ENCODE data around the gene C1orf35. TPM values are rescaled to one million over a fixed set of nuclear protein-coding genes. Genes with fewer than 3 reads are reported as not detected.

Gene C1orf35
- total and polyA plus RNA-seq, 7 experiments from 2014 or later, result 16.8 to 33.0 (median 27.8) TPM

DNA sequence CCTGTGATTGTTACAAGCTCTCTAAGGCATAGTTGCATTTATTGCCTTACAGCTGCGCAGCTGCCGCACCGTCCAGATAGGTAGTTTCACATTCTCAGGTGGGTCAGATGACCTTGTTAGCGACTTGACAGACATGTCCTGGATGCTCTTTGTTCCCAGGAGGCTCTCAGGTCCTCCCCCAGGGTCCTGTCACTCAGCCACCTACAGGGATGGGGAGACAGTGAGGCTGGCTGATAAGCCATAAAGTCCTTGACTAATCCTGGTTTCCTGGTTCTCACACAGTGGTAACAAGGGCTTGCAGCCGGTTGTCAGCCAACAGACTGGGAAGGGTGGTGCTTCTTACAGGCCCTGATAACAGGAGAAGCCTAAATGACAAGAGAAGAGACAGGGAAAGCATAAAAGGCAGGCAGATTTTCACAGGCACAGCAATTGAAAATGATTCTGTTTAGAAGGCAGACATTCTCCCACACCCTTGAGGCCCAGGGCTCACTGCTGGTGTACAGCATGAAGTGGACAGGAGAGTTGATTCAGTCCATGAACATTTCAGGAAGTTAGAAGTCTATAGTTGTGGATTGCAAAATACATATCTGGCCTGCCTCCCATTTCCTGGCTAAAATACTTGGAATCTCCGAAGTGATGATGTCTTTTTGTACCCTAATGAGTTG, 17.7 kb downstream of the C1orf35 start:
- DNase-seq (no peak), ATAC-seq (no peak)
- H3K9me3 Mint-ChIP-seq, result no peaks in the 10 kb centered on the region
- H3K27ac Mint-ChIP-seq, result peak overlapping the region; percentile 40 to 97 (median 89)
- H3K4me3 Mint-ChIP-seq, result peak overlapping the region; percentile 89 to 97 (median 95)
- Histone ChIP-seq H3K9me3 (ENCODE audit: control insufficient read depth in 2 of 3, low read length in 3 of 3) (no peaks in the 10 kb centered on the region), H3K36me3 (ENCODE audit: control insufficient read depth in 2 of 3, insufficient read depth in 3 of 3, low read length in 3 of 3) (peaks cover 0 to 11% (median 0%) of the 10 kb centered on the region in 3 experiments), H3K27ac (ENCODE audit: low read depth, low read length) (peak overlapping the region; percentile 97), H3K4me1 (ENCODE audit: control insufficient read depth in 2 of 2, insufficient read depth in 2 of 2, low read length in 2 of 2) (peaks cover 72 to 74% of the 10 kb centered on the region in 2 donors), H3K4me3 (ENCODE audit: low read length) (peak overlapping the region; percentile 87), H3K27me3 (ENCODE audit: control insufficient read depth in 2 of 2, insufficient read depth in 2 of 2, low read length in 2 of 2) (no peaks in the 10 kb centered on the region)
- intact Hi-C loops (cut with micrococcal nuclease), result loop anchor here in 1 of 2 donors (10.0 kb wide), 2 partner anchors 1141 to 1351 kb away; partner anchors contain the start of genes COQ8A and ITPKB
- H3K4me1 Mint-ChIP-seq, result peaks cover 61 to 81% (median 73%) of the 10 kb centered on the region in 7 donors
- H3K27me3 Mint-ChIP-seq, result no peaks in the 10 kb centered on the region
- CTCF ChIA-PET, result no interaction called here
- H3K36me3 Mint-ChIP-seq, result peaks cover 0 to 22% (median 0%) of the 10 kb centered on the region in 5 donors
- POLR2A ChIA-PET, result no interaction called here

DNA sequence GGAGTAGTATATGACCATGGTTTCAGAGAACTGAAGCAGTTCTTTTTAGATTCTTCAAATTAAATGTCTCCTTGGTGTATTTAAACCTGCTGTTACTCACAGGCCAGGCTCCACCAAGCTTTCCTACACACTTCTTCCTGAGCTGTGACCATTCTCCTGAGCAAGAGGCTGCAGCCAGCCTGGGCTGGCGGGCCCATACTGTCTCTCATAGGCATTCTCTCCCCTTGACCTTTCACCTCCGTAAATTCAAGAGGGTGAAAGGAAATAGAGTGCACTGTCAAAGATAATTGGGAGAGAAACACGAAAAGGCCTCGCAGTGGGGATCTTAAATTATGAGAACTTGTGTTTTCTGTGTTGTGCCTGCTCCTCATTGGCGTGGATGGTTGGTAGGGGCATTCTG, 18.3 kb downstream of the C1orf35 start:
- peak overlapping the region; percentile 97 for H3K27ac ChIP-seq (ENCODE audit: low read depth, low read length)

DNA sequence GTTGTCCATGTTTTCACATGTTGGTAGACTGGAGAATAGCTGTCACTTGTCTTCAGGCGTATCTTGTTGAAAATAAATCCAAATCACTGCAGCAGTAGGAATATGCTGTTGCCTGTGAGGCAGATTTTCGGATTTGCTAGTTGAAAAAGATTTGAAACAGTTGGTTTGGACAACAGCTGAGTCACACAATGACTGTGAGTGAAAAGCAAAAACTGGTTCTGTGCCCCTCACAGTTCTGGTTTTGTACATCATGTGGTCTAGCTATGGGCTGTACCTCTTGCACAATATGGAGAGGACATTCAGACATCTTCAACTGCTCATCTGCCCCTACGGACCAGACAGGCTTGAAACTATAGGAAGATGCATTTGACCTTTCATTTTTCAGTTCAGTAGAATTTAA, 18.8 kb downstream of the C1orf35 start:
- peaks cover 0 to 11% (median 0%) of the 10 kb centered on the region in 3 experiments for H3K36me3 ChIP-seq (ENCODE audit: control insufficient read depth in 2 of 3, insufficient read depth in 3 of 3, low read length in 3 of 3)
- H3K27me3 Mint-ChIP-seq, result no peaks in the 10 kb centered on the region
- ChIA-PET POLR2A (interaction anchor here (0.9 to 2.4 kb wide), 4 partner anchors 14 to 81 kb away, joined by 4 to 10 read pairs (median 6); partner anchors contain the start of genes IBA57 and MRPL55), CTCF (interaction anchor here (0.7 kb wide), 1 partner anchor 20 kb away, joined by 3 read pairs; no protein-coding TSS in a partner anchor)
- H3K9me3 ChIP-seq (ENCODE audit: control insufficient read depth in 2 of 3, low read length in 3 of 3), result no peaks in the 10 kb centered on the region
- DNase-seq (no peak), ATAC-seq (no peak)
- peak overlapping the region; percentile 87 for H3K4me3 ChIP-seq (ENCODE audit: low read length)
- H3K9me3 Mint-ChIP-seq, result no peaks in the 10 kb centered on the region
- no peaks in the 10 kb centered on the region for H3K27me3 ChIP-seq (ENCODE audit: control insufficient read depth in 2 of 2, insufficient read depth in 2 of 2, low read length in 2 of 2)
- peaks cover 0 to 19% (median 0%) of the 10 kb centered on the region in 5 donors for H3K36me3 Mint-ChIP-seq
- H3K4me1 Mint-ChIP-seq, result peaks cover 53 to 78% (median 64%) of the 10 kb centered on the region in 7 donors
- peaks cover 61 to 63% of the 10 kb centered on the region in 2 donors for H3K4me1 ChIP-seq (ENCODE audit: control insufficient read depth in 2 of 2, insufficient read depth in 2 of 2, low read length in 2 of 2)
- intact Hi-C loops (cut with micrococcal nuclease), result loop anchor here in 1 of 2 donors (10.0 kb wide), 2 partner anchors 1140 to 1350 kb away; partner anchors contain the start of genes COQ8A and ITPKB
- peak overlapping the region; percentile 48 to 97 (median 94) for H3K27ac Mint-ChIP-seq
- peak overlapping the region; percentile 97 for H3K27ac ChIP-seq (ENCODE audit: low read depth, low read length)
- peak overlapping the region; percentile 89 to 97 (median 95) for H3K4me3 Mint-ChIP-seq

More for the DNA sequence above, 18.3 kb downstream of the C1orf35 start:
- Histone ChIP-seq H3K9me3 (ENCODE audit: control insufficient read depth in 2 of 3, low read length in 3 of 3) (no peaks in the 10 kb centered on the region), H3K27me3 (ENCODE audit: control insufficient read depth in 2 of 2, insufficient read depth in 2 of 2, low read length in 2 of 2) (no peaks in the 10 kb centered on the region), H3K4me1 (ENCODE audit: control insufficient read depth in 2 of 2, insufficient read depth in 2 of 2, low read length in 2 of 2) (peaks cover 66 to 68% of the 10 kb centered on the region in 2 donors), H3K36me3 (ENCODE audit: control insufficient read depth in 2 of 3, insufficient read depth in 3 of 3, low read length in 3 of 3) (peaks cover 0 to 11% (median 0%) of the 10 kb centered on the region in 3 experiments), H3K4me3 (ENCODE audit: low read length) (peak overlapping the region; percentile 87)
- POLR2A ChIA-PET, result interaction anchor here (0.9 to 1.7 kb wide), 3 partner anchors 17 to 81 kb away, joined by 4 to 6 read pairs (median 6); partner anchors contain the start of genes IBA57 and MRPL55
- ATAC-seq (no peak), DNase-seq (no peak)
- Mint-ChIP-seq H3K4me3 (peak overlapping the region; percentile 89 to 97 (median 95)), H3K27ac (peak overlapping the region; percentile 48 to 97 (median 94)), H3K9me3 (no peaks in the 10 kb centered on the region), H3K4me1 (peaks cover 56 to 81% (median 67%) of the 10 kb centered on the region in 7 donors), H3K27me3 (no peaks in the 10 kb centered on the region), H3K36me3 (peaks cover 0 to 20% (median 0%) of the 10 kb centered on the region in 5 donors)
- intact Hi-C loops (cut with micrococcal nuclease), result loop anchor here in 1 of 2 donors (10.0 kb wide), 2 partner anchors 1140 to 1350 kb away; partner anchors contain the start of genes COQ8A and ITPKB
- CTCF ChIA-PET, result interaction anchor here (0.7 kb wide), 1 partner anchor 19 kb away, joined by 3 read pairs; no protein-coding TSS in a partner anchor

DNA sequence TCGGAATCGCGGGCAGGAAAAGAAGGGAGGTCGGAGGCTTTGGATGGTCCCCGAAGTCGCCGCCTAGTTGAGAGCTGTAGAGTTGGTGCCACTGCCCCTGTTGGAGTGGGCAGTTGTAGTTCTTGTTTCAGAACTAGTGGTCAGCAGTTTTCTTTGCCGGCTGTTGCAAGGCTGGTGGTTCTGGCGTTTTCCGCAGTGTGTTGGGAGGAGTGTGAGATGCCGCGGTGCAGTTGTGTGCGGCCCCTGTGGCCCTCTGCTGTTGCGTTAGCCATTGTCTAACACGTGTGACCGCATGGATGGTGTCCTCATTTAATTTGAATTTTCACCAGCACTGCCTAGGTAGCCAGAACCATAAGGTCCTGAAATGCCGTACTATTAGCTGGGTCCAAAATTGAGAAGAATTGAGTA, 19.2 kb downstream of the C1orf35 start:
- Histone ChIP-seq H3K36me3 (ENCODE audit: control insufficient read depth in 2 of 3, insufficient read depth in 3 of 3, low read length in 3 of 3) (peaks cover 0 to 11% (median 0%) of the 10 kb centered on the region in 3 experiments), H3K4me3 (ENCODE audit: low read length) (peak overlapping the region; percentile 87), H3K27me3 (ENCODE audit: control insufficient read depth in 2 of 2, insufficient read depth in 2 of 2, low read length in 2 of 2) (no peaks in the 10 kb centered on the region), H3K9me3 (ENCODE audit: control insufficient read depth in 2 of 3, low read length in 3 of 3) (no peaks in the 10 kb centered on the region), H3K27ac (ENCODE audit: low read depth, low read length) (peak overlapping the region; percentile 97), H3K4me1 (ENCODE audit: control insufficient read depth in 2 of 2, insufficient read depth in 2 of 2, low read length in 2 of 2) (peaks cover 57 to 59% of the 10 kb centered on the region in 2 donors)
- Mint-ChIP-seq H3K27ac (peak overlapping the region; percentile 76 to 97 (median 95)), H3K27me3 (no peaks in the 10 kb centered on the region), H3K4me1 (peaks cover 49 to 78% (median 63%) of the 10 kb centered on the region in 7 donors), H3K9me3 (no peaks in the 10 kb centered on the region), H3K36me3 (peaks cover 0 to 19% (median 0%) of the 10 kb centered on the region in 5 donors), H3K4me3 (peak overlapping the region; percentile 89 to 97 (median 95))
- ChIA-PET POLR2A (interaction anchor here (0.9 to 2.5 kb wide), 8 partner anchors 8 to 81 kb away, joined by 3 to 10 read pairs (median 6); partner anchors contain the start of genes IBA57 and MRPL55), CTCF (no interaction called here)
- DNase-seq, result no peak
- intact Hi-C loops (cut with micrococcal nuclease), result loop anchor here in 1 of 2 donors (2.0 to 10.0 kb wide), 4 partner anchors 373 to 1349 kb away; partner anchors contain the start of genes COQ8A and ITPKB
- ATAC-seq, result no peak

DNA sequence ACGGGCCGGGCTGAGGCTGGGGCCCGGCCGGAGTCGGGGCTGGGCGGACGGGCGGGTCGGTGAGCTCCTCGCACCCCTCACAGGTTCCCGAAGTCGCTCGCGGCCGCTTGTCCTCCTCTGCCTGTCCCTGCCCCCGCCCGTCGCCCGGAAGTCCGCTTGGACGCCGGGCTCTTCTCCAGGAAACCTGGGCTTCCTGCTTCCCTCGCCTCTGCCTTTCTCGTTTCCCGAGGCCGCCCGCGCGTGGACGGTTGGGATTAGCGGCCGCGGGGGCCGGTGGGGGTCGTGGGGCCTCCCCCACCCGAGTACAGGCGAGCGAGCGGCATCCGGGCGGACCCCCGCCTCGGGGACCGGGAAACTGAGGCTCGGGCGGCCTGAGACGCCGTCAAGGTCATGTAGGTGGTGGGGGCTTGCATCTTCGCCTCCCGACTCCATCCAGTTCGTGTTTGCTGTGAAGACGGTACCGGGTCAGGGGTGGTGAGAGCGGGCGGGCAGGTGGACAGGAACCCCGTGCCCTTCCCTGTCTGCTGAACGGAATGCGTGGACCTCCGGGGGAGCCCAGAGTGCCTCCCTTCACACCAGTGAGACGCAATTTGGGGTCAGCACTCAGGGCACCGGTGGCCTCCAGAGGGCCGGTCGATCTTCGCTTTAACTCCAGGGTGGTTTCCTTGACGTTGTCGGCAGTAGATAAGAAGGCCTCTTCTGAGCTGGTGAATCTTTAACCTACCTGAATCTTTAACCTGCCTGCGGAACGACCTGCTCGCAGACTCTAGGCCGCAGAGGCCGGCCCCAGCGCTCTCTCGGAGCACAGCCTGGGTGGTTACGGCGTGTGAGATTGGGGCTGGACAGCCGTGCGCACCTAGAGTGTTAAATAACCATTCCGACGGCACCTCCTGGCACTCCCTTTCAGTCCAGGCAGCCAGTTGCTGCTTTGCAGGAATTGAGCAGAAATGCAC, 19.9 kb downstream of the C1orf35 start:
- ChIA-PET POLR2A (interaction anchor here (0.6 to 2.5 kb wide), 19 partner anchors 9 to 403 kb away, joined by 3 to 10 read pairs (median 6); partner anchors contain the start of genes C1orf35, GUK1, IBA57 and MRPL55), CTCF (interaction anchor here (1.4 kb wide), 1 partner anchor 26 kb away, joined by 3 read pairs; the partner anchor contains the start of gene MRPL55)
- peak overlapping the region; percentile 89 to 97 (median 95) for H3K4me3 Mint-ChIP-seq
- DNase-seq (peak in 2 of 9 donors; percentile 27), ATAC-seq (peak; percentile 5)
- H3K36me3 Mint-ChIP-seq, result peaks cover 0 to 19% (median 0%) of the 10 kb centered on the region in 5 donors
- H3K4me1 ChIP-seq (ENCODE audit: control insufficient read depth in 2 of 2, insufficient read depth in 2 of 2, low read length in 2 of 2), result peaks cover 50 to 52% of the 10 kb centered on the region in 2 donors
- no peaks in the 10 kb centered on the region for H3K9me3 Mint-ChIP-seq
- H3K4me1 Mint-ChIP-seq, result peaks cover 42 to 75% (median 61%) of the 10 kb centered on the region in 7 donors
- H3K27me3 Mint-ChIP-seq, result no peaks in the 10 kb centered on the region
- intact Hi-C loops (cut with micrococcal nuclease), result loop anchor here (1.0 to 10.0 kb wide), 17 partner anchors 20 to 1348 kb away; partner anchors contain the start of genes C1orf35 (in 2 of the 2), GUK1 (in 2 of the 2), JMJD4 (in 2 of the 2) and MRPL55 (in 2 of the 2)
- H3K27ac ChIP-seq (ENCODE audit: low read depth, low read length), result peak overlapping the region; percentile 97
- no peaks in the 10 kb centered on the region for H3K9me3 ChIP-seq (ENCODE audit: control insufficient read depth in 2 of 3, low read length in 3 of 3)
- H3K4me3 ChIP-seq (ENCODE audit: low read length), result peak overlapping the region; percentile 87
- peak overlapping the region; percentile 76 to 97 (median 95) for H3K27ac Mint-ChIP-seq
- H3K36me3 ChIP-seq (ENCODE audit: control insufficient read depth in 2 of 3, insufficient read depth in 3 of 3, low read length in 3 of 3), result peaks cover 0 to 11% (median 0%) of the 10 kb centered on the region in 3 experiments
- H3K27me3 ChIP-seq (ENCODE audit: control insufficient read depth in 2 of 2, insufficient read depth in 2 of 2, low read length in 2 of 2), result no peaks in the 10 kb centered on the region
